Frontal cortex (tissue), 4 donors: ENCODE data around the gene PRR5. TPM values are rescaled to one million over a fixed set of nuclear protein-coding genes. Genes with fewer than 3 reads are reported as not detected.
"Not testable (repeated sequence)": the region's sequence is repeated elsewhere in the genome, so short reads cannot be mapped to it uniquely, and the experiment has no call there.

Experiments used
- DNase-seq, 2 donors: peaks; one replicate each; pipeline ENCODE4 v3.0.0; 2012; ENCODE audit warnings: low spot score in 2 of 2
- FAIRE-seq: peaks from 2 replicates; lab custom pipeline; 2012; peaks lifted over from hg19 to GRCh38; lab: Jason Lieb, UNC
- total RNA-seq: library from RNA; depleted of rRNA; stranded (reverse); fragments of >200 nt; gene quantifications from one replicate; pipeline ENCODE4 v1.2.3, GENCODE V29; 2014
- donor health status: control.
- donor health status: control.
- donor health status: control.

PRR5 gene
- total RNA-seq, 1 donor from 2014 or later: 10.6 TPM

DNA sequence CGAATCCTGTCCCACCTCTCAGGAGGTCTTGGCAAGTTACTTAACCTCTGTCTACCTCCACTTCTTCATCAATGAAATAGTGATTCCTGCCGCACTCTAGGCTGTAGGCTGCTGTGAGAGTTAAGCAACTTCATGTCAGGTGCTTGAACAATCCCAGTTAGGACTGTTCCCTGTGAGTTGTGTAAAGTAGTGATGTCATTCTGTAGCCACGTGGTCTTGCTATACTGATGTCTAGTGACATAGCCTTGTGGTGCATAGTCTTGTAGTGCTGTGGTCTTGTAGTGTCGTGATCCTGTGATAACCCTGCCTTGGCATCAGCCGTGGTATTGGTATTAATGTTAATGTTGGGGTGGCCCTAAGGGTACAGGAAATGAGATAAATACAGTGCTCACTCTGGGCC is 30.3 kb upstream of the PRR5 start:
- FAIRE-seq: no peak
- no peak for DNase-seq

GRCh38 chr22:44672632-44673031 is 29.4 kb upstream of the PRR5 start:
- DNase-seq (no peak), FAIRE-seq (no peak)

GRCh38 chr22:44673406-44673805 is 28.6 kb upstream of the PRR5 start:
- DNase-seq (no peak), FAIRE-seq (no peak)

DNA sequence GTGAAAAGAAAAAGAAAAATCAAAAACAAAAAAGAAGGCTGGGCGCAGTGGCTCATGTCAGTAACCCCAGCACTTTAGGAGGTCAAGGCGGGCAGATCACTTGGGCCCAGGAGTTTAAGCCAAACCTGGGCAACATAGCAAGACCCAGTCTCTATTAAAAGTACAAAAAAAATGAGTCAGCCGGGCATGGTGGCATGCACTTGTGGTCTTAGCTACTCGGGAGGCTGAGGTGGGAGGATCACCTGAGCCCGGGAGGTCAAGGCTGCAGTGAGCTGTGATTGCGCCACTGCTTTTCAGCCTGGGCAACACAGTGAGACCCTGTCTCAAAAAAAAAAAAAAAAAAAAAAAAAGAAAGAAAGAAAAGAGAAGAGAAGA is 26.0 kb upstream of the PRR5 start:
- not testable (repeated sequence) for FAIRE-seq, DNase-seq

DNA sequence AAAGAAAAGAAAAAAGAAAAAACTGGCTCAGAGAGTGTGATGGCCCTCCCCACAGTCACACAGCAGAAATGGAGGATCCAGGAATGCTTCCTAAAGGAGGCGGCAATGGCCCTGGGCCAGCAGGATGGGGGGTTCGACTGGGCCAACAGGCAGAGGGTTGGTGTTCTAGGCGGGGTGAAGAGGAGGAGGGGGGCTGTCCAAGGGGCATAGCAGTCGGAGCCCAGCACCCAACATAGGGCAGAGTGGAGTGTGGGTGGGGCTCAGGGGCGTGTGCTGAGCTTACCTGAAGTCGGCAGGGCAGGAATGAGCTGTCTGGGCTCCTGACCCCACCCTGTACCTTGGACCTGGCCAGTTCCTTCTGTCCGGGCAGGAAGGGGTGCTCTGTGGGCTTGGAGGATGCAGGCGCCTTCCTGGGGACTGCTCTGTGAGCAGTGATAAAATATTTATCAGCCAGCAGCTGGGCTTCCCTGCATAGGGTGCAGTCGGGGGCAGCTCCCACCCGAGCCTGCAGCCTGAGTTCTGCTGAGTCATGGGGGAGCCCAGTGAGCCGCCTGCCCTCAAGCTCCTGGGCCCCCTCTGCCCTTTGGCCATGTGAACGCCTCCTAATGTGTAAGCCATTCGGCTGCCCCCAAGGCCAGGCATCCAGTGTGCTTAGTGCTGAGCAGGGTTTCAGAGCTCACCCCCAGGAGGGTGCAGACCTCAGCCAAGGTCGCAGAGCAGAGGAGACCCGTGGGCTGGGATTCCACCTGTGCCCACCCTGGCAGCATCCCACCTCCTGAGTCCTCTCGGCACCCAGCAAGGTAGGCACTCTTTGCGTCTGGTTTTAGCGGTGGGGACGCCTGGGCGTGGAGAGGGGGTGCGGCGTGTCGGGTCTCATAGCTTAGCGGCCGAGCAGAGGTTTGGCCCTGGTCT is 25.3 kb upstream of the PRR5 start:
- no peak for FAIRE-seq
- DNase-seq: no peak

DNA sequence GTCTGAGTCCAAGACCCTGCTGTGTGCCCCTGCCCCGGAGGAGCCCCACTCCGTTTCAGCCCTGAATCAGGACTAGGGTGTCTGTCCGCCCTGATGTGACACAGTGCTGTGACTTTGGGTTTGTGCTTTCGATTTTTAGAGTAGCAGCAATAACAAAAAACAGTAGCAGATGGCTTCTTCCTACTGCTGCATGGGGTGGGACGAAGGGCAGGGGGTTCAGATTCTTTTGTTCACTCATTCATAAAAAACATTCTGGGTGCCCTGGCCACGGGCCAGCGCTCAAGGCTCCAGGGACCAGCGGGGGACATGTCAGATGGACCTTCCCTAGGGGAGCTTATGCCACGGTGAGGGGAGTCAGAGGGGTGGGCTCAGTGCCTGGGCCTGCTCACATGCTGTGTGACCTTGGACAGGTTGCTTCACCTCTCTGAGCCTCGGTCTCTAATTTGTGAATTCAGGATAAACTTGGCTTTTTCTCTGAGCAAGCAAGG is 24.6 kb upstream of the PRR5 start:
- DNase-seq (no peak), FAIRE-seq (no peak)

DNA sequence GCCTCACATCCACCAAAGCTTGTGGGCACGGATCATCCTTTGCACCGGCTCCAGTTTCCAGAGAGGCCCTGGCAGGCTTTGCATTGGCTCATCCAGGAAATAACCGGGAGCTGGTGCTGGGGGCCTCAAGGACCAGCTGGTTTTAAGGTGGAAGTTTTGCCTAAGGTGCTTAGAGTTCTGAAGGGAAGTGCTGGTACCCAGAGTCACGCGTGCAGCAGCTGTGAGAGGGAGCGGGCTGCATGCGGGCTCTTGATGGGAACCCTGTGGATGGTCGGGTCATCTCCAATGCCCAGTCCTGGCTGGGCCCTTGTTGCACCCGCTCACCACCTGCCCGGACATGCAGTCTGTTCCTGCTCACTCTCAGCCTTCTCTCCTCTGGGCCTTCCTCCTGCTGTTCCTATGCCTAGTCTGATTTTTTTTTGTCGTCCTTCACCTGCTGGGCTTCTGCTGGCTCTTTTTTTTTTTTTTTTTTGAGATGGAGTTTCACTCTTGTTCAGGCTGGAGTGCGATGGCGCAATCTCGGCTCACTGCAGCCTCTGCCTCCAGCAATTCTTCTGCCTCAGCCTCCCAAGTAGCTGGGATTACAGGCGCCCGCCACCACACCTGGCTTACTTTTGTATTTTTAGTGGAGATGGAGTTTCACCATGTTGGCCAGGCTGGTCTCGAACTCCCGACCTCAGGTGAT is 24.0 kb upstream of the PRR5 start:
- FAIRE-seq (no peak), DNase-seq (no peak)

GRCh38 chr22:44678556-44679305 is 23.3 kb upstream of the PRR5 start:
- FAIRE-seq (no peak), DNase-seq (no peak)

- not testable (repeated sequence) for DNase-seq, FAIRE-seq
These were observed 22.7 kb upstream of the PRR5 start for GRCh38 chr22:44679306-44679647.

- no peak for DNase-seq
- FAIRE-seq: no peak
These were observed 21.9 kb upstream of the PRR5 start for GRCh38 chr22:44680058-44680457.

GRCh38 chr22:44680481-44680894 is 21.5 kb upstream of the PRR5 start:
- DNase-seq (no peak), FAIRE-seq (no peak)

- DNase-seq: no peak
- no peak for FAIRE-seq
These were observed 19.3 kb upstream of the PRR5 start for GRCh38 chr22:44682556-44683168.

- FAIRE-seq (no peak), DNase-seq (no peak)
These were observed 18.8 kb upstream of the PRR5 start for GRCh38 chr22:44683237-44683636.

DNA sequence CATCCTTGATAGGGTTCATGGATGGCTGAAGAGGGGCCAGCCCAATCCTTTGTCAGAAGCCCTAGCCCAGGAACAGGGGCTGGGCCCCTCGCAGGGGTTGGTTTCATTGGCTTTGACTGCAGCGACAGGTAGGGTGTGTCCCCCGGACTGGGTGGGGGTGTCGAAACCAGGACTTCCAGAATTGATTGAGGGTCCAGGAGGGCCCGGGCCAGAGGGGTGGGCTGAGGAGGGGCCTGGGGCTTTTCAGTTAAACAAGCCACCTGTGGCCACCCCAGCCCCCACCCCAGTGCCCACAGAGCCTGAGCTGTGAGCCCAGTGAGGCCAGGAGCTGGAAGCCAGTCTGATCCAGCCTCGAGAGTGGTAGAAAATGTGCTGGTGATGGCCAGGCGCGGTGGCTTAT is 18.1 kb upstream of the PRR5 start:
- FAIRE-seq (no peak), DNase-seq (no peak)

DNA sequence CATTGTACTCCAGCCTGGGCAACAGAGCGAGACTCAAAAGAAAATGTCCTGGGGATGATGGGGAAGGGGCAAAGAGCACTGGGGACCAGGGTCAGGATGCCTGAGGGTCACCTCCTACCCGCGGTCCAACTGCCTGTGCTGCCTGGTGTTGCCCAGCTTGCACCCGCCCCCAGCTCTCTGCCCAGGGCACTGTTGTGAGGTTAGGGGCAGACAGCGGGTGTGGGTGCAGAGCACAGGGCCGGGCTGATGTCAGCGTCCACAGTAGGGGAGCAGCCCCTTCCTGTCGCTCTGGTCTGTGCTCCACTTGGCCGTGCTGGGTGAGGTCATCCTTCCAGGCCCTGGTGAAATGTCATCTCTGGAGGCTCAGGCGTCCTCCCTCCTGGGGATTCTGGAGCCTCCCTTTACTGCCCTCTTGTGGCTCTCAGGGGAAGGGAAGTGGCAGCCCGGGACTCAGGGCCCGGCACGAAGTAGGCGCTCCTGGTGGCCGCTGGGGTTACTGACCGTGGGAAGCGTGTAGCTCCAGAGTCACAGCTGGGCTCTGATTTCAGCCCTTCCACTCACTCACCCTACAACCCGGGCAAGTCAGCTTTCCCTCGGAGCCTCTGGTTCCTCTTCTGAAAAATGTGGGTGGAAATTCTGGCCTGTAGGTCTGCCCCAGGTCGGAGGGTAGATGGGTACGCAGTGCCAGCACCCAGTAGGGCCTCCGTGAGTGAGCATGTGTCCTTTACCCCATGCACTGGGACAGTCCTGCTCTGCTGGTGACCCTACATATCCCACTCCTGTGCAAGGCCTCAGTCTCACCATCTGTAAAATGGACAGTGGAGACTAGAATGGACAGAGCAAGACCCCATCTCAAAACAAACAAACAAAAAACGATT is 17.3 kb upstream of the PRR5 start:
- DNase-seq: peak in 1 of 2 donors; percentile 86
- FAIRE-seq: no peak

GRCh38 chr22:44685384-44686056 is 16.5 kb upstream of the PRR5 start:
- DNase-seq (no peak), FAIRE-seq (no peak)

DNA sequence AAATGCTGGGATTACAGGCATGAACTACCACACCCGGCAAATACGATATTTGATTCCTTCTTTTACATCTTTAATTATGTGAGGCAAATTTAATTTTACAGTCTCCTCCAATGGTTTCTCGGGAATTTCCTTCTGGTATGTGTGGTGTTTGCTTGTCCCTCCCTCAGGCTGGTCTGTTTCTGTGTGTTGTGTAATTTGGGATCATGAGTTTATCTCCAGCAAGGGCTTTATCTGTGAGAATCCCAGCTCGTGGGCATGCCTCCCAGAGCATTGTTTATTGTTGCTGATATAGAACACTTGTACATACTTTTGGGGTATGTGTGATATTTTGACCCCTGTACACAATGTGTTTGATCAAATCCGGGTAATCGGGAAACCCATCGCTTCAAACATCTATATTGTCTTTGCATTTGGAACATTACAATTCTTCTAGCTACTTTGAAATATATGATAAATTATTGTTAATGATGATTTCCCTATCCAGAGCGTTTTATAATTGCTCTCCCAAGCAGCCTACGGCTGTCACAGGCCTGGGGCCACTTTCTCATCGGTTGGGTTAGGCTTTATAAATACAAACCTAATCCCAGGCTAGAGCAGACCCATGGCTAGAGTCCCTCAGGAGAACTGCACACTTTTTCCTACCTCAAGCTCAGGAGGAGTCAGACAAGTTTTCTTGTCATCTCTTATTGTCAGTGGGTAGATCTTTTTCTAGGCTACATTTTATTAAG is 15.0 kb upstream of the PRR5 start:
- FAIRE-seq (no peak), DNase-seq (no peak)

- no peak for FAIRE-seq
- no peak for DNase-seq
These were observed 12.8 kb upstream of the PRR5 start for GRCh38 chr22:44689173-44689572.
